DND-41 (cell line): ENCODE results near the gene RSPO1.

ENCODE experiments used
- EZH2 ChIP-seq: IDR thresholded peaks from 3 replicates; pipeline ENCODE4 v1.6.1; 2012; ENCODE audit warnings: borderline replicate concordance, low read depth, mild to moderate bottlenecking, moderate library complexity, low read length, inconsistent platforms; ENCODE audit not compliant: severe bottlenecking
- TF ChIP-seq, protein P1 (sequence below): IDR thresholded peaks from 2 replicates; pipeline ENCODE4 v1.5.1; 2012; ENCODE audit warnings: borderline replicate concordance, low read length, moderate library complexity, mild to moderate bottlenecking; ENCODE audit not compliant: poor library complexity, severe bottlenecking; ENCODE audit errors: extremely low read depth

DNA sequence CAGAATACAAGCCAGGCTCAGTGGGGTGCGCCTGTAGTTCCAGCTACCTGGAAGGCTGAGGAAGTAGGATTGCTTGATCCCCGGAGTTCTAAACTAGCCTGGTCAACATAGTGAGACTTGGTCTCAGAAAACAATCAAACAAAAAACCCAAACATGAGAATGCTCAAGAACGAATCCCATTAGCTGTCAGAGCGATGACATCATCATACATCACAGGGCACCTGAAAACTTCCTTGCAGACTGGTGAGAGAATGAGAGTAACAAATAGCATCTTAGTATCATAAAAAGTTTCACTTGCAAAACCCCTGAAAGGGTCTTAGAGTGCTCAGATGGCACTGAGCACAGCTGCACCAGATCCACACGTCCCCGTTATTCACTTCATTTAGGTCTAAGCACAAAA lies 36.6 kb upstream of the RSPO1 start:
- TF ChIP-seq, protein P1, sequence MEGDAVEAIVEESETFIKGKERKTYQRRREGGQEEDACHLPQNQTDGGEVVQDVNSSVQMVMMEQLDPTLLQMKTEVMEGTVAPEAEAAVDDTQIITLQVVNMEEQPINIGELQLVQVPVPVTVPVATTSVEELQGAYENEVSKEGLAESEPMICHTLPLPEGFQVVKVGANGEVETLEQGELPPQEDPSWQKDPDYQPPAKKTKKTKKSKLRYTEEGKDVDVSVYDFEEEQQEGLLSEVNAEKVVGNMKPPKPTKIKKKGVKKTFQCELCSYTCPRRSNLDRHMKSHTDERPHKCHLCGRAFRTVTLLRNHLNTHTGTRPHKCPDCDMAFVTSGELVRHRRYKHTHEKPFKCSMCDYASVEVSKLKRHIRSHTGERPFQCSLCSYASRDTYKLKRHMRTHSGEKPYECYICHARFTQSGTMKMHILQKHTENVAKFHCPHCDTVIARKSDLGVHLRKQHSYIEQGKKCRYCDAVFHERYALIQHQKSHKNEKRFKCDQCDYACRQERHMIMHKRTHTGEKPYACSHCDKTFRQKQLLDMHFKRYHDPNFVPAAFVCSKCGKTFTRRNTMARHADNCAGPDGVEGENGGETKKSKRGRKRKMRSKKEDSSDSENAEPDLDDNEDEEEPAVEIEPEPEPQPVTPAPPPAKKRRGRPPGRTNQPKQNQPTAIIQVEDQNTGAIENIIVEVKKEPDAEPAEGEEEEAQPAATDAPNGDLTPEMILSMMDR, result no peak
- no peak for TF ChIP-seq EZH2
